Islet precursor cell (in vitro differentiated cells): ENCODE data around the gene TMEM170A.
"Not testable (repeated sequence)": the region's sequence is repeated elsewhere in the genome, so short reads cannot be mapped to it uniquely, and the experiment has no call there.

Source experiments
- DNase-seq: peaks from one replicate; pipeline ENCODE4 v3.0.0-alpha.2; 2018

The TMEM170A gene

GRCh38 chr16:75479421-75479990 lies 15.0 kb upstream of the TMEM170A start:
- DNase-seq, result no peak

- no peak for DNase-seq
These were observed 14.2 kb upstream of the TMEM170A start for GRCh38 chr16:75478480-75479345.

- no peak for DNase-seq
These were observed 13.4 kb upstream of the TMEM170A start for GRCh38 chr16:75477680-75478473.

- no peak for DNase-seq
These were observed 12.3 kb upstream of the TMEM170A start for GRCh38 chr16:75476817-75477216.

- DNase-seq, result no peak
These were observed 10.9 kb upstream of the TMEM170A start for GRCh38 chr16:75475420-75475847.

- no peak for DNase-seq
These were observed 8.7 kb upstream of the TMEM170A start for GRCh38 chr16:75472908-75473877.

- DNase-seq, result peak; percentile 67
These were observed 7.5 kb upstream of the TMEM170A start for GRCh38 chr16:75471723-75472633.

GRCh38 chr16:75466760-75467159 lies 2.3 kb upstream of the TMEM170A start:
- DNase-seq, result no peak

- peak; percentile 72 for DNase-seq
These were observed 934 bp downstream of the TMEM170A start for GRCh38 chr16:75463389-75464121.

- DNase-seq, result no peak
These were observed 1.7 kb downstream of the TMEM170A start for GRCh38 chr16:75462806-75463205.

- DNase-seq, result no peak
These were observed 2.9 kb downstream of the TMEM170A start for GRCh38 chr16:75461575-75461974.

GRCh38 chr16:75460446-75460845 lies 4.0 kb downstream of the TMEM170A start:
- no peak for DNase-seq

- DNase-seq, result no peak
These were observed 4.8 kb downstream of the TMEM170A start for GRCh38 chr16:75459691-75460090.

GRCh38 chr16:75458439-75458838 lies 6.0 kb downstream of the TMEM170A start:
- no peak for DNase-seq

- no peak for DNase-seq
These were observed 6.5 kb downstream of the TMEM170A start for GRCh38 chr16:75458029-75458428.

- DNase-seq, result no peak
These were observed 6.9 kb downstream of the TMEM170A start for GRCh38 chr16:75457485-75458021.

- no peak for DNase-seq
These were observed 7.5 kb downstream of the TMEM170A start for GRCh38 chr16:75456971-75457370.

GRCh38 chr16:75456486-75456885 lies 8.0 kb downstream of the TMEM170A start:
- not testable (repeated sequence) for DNase-seq

- DNase-seq, result no peak
These were observed 8.8 kb downstream of the TMEM170A start for GRCh38 chr16:75455677-75456076.
